Hematopoietic multipotent progenitor cell (in vitro differentiated cells): Measurements from ENCODE around the gene WDFY1. TPM values are rescaled to one million over a fixed set of nuclear protein-coding genes. Genes with fewer than 3 reads are reported as not detected.
A peak's percentile ranks its signal among the peaks of the same experiment; 100 is the strongest.

Source experiments
- DNase-seq, 3 donors: peaks; one replicate each; pipeline ENCODE4 v3.0.0-alpha.2; 2011 to 2015; ENCODE audit warnings: low read depth in 2 of 3, low spot score in 2 of 3
- total RNA-seq: library from RNA; depleted of rRNA; stranded (reverse); fragments of >200 nt; gene quantifications from one replicate; pipeline ENCODE4 v1.2.3, GENCODE V29; 2012

WDFY1 gene
- 66.8 TPM for total RNA-seq

- peak; percentile 49 to 86 (median 82) for DNase-seq
Observed at GRCh38 chr2:223944703-223945531, at the start of gene WDFY1. TSS of gene WDFY1 (minus strand) at chr2:223945335. CDS start at chr2:223945284, 51 bp downstream.

GRCh38 chr2:223994562-223995162 is 49.5 kb upstream of the WDFY1 start:
- no peak for DNase-seq

- peak; percentile 34 to 86 (median 69) for DNase-seq
Observed at GRCh38 chr2:223993634-223994232, 48.6 kb upstream of the WDFY1 start.

- DNase-seq: no peak
Observed at GRCh38 chr2:223991611-223992010, 46.5 kb upstream of the WDFY1 start.

GRCh38 chr2:223989856-223990232 is 44.7 kb upstream of the WDFY1 start:
- no peak for DNase-seq

- no peak for DNase-seq
Observed at GRCh38 chr2:223989206-223989855, 44.2 kb upstream of the WDFY1 start.

- no peak for DNase-seq
Observed at GRCh38 chr2:223981241-223981640, 36.1 kb upstream of the WDFY1 start.

GRCh38 chr2:223980803-223981202 is 35.7 kb upstream of the WDFY1 start:
- DNase-seq: no peak

GRCh38 chr2:223980397-223980735 is 35.2 kb upstream of the WDFY1 start:
- DNase-seq: no peak

- no peak for DNase-seq
Observed at GRCh38 chr2:223979730-223980396, 34.7 kb upstream of the WDFY1 start.

- no peak for DNase-seq
Observed at GRCh38 chr2:223978451-223978850, 33.3 kb upstream of the WDFY1 start.

GRCh38 chr2:223976635-223977226 is 31.6 kb upstream of the WDFY1 start:
- no peak for DNase-seq

- DNase-seq: no peak
Observed at GRCh38 chr2:223973606-223974005, 28.5 kb upstream of the WDFY1 start.

- no peak for DNase-seq
Observed at GRCh38 chr2:223972656-223973102, 27.5 kb upstream of the WDFY1 start.

GRCh38 chr2:223971731-223972130 is 26.6 kb upstream of the WDFY1 start:
- no peak for DNase-seq

- DNase-seq: peak; percentile 40 to 79 (median 49)
Observed at GRCh38 chr2:223970343-223971128, 25.4 kb upstream of the WDFY1 start.

GRCh38 chr2:223969856-223970255 is 24.7 kb upstream of the WDFY1 start:
- no peak for DNase-seq

GRCh38 chr2:223969315-223969714 is 24.2 kb upstream of the WDFY1 start:
- no peak for DNase-seq

GRCh38 chr2:223967981-223968380 is 22.8 kb upstream of the WDFY1 start:
- no peak for DNase-seq

- no peak for DNase-seq
Observed at GRCh38 chr2:223959688-223960087, 14.6 kb upstream of the WDFY1 start.
